SJSA1 (cell line): Measurements from ENCODE around the gene PSMC3IP. TPM values are rescaled to one million over a fixed set of nuclear protein-coding genes. Genes with fewer than 3 reads are reported as not detected.

Source experiments
- DNase-seq, 2 experiments: peaks; one replicate each; pipeline ENCODE4 v3.0.0-alpha.2; 2015 to 2020; ENCODE audit warnings: low spot score in 2 of 2, low read depth in 1 of 2
- H3K27ac ChIP-seq: fragments of 250-450 bp; sonication (Bioruptor Pico); 2 replicates; pipeline ENCODE4 v1.5.1; 2020; ENCODE audit warnings: mild to moderate bottlenecking, moderate library complexity
- H3K27me3 ChIP-seq: fragments of 250-450 bp; sonication (Bioruptor Pico); replicated peaks from 2 replicates; pipeline ENCODE4 v1.5.1; 2020; ENCODE audit warnings: mild to moderate bottlenecking, moderate library complexity
- H3K36me3 ChIP-seq: fragments of 250-450 bp; sonication (Bioruptor Pico); 2 replicates; pipeline ENCODE4 v1.5.1; 2020; ENCODE audit warnings: mild to moderate bottlenecking
- H3K4me1 ChIP-seq: fragments of 250-450 bp; sonication (Bioruptor Pico); replicated peaks from 2 replicates; pipeline ENCODE4 v1.6.1; 2021; ENCODE audit warnings: mild to moderate bottlenecking
- H3K4me3 ChIP-seq: fragments of 250-450 bp; sonication (Bioruptor Pico); 2 replicates; pipeline ENCODE4 v1.5.1; 2020; ENCODE audit warnings: mild to moderate bottlenecking
- H3K9me3 ChIP-seq: fragments of 250-450 bp; sonication (Bioruptor Pico); replicated peaks from 2 replicates; pipeline ENCODE4 v1.5.1; 2020; ENCODE audit warnings: mild to moderate bottlenecking
- total RNA-seq: library from RNA; depleted of rRNA; stranded (reverse); fragments of >200 nt; shearing (Covaris generic); gene quantifications from 2 replicates; pipeline ENCODE4 v1.2.3, GENCODE V29; 2014; rRNA removed

Gene PSMC3IP
- total RNA-seq, 1 experiment from 2014 or later = 22.3 TPM

- peak overlapping the region; percentile 53 for H3K4me3 ChIP-seq
- peak in 1 of 2 experiments; percentile 46 for DNase-seq
- no peak overlapping the region for H3K27ac ChIP-seq
- no peaks in the 10 kb centered on the region for H3K27me3 ChIP-seq
- peaks cover 47% of the 10 kb centered on the region for H3K4me1 ChIP-seq
- no peaks in the 10 kb centered on the region for H3K9me3 ChIP-seq
- H3K36me3 ChIP-seq = no peaks in the 10 kb centered on the region; the same call in 1 of the 2 replicates
These were observed 45.8 kb downstream of the PSMC3IP start for GRCh38 chr17:42531455-42532354.

GRCh38 chr17:42530952-42531454 is 46.5 kb downstream of the PSMC3IP start:
- H3K36me3 ChIP-seq = no peaks in the 10 kb centered on the region; the same call in 1 of the 2 replicates
- H3K27ac ChIP-seq = no peak overlapping the region
- H3K27me3 ChIP-seq = no peaks in the 10 kb centered on the region
- DNase-seq = no peak
- no peak overlapping the region for H3K4me3 ChIP-seq
- no peaks in the 10 kb centered on the region for H3K9me3 ChIP-seq
- peaks cover 47% of the 10 kb centered on the region for H3K4me1 ChIP-seq

- Histone ChIP-seq H3K4me3 (no peak overlapping the region), H3K27ac (no peak overlapping the region), H3K36me3 (no peaks in the 10 kb centered on the region), H3K27me3 (no peaks in the 10 kb centered on the region), H3K9me3 (no peaks in the 10 kb centered on the region), H3K4me1 (peaks cover 43% of the 10 kb centered on the region)
- DNase-seq = no peak
These were observed 48.5 kb downstream of the PSMC3IP start for GRCh38 chr17:42529061-42529460.

DNA sequence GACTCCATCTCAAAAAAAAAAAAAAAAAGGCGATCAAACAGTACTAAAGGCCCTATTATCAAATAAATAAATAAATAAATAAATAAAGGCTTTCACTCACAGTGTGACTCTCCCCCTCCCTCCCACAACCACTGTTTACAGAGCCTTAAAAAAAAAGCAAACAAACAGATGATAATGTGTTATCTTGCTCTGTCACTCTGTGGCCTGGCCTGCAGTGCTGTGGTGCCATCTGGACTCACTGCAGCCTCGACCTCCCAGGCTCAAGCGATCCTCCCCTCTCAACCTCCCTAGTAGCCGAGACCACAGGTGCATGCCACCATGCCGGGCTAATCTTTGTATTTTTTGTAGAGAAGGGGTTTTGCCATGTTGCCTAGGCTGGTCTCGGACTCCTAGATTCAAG is 49.6 kb downstream of the PSMC3IP start:
- no peak for DNase-seq
- Histone ChIP-seq H3K27me3 (no peaks in the 10 kb centered on the region), H3K36me3 (no peaks in the 10 kb centered on the region), H3K27ac (no peak overlapping the region), H3K4me1 (peaks cover 43% of the 10 kb centered on the region), H3K4me3 (no peak overlapping the region), H3K9me3 (no peaks in the 10 kb centered on the region)

- Histone ChIP-seq H3K27me3 (no peaks in the 10 kb centered on the region), H3K4me1 (peaks cover 46% of the 10 kb centered on the region), H3K4me3 (no peak overlapping the region), H3K27ac (no peak overlapping the region), H3K36me3 (peaks cover 10% of the 10 kb centered on the region; the same call in 1 of the 2 replicates), H3K9me3 (no peaks in the 10 kb centered on the region)
- DNase-seq = no peak
These were observed 51.5 kb downstream of the PSMC3IP start for GRCh38 chr17:42526031-42526444.

GRCh38 chr17:42525221-42525620 is 52.3 kb downstream of the PSMC3IP start:
- Histone ChIP-seq H3K36me3 (peaks cover 10% of the 10 kb centered on the region; the same call in 1 of the 2 replicates), H3K9me3 (no peaks in the 10 kb centered on the region), H3K27ac (no peak overlapping the region), H3K4me3 (no peak overlapping the region), H3K4me1 (peaks cover 48% of the 10 kb centered on the region), H3K27me3 (no peaks in the 10 kb centered on the region)
- no peak for DNase-seq

GRCh38 chr17:42522798-42523278 is 54.7 kb downstream of the PSMC3IP start:
- no peak overlapping the region for H3K4me3 ChIP-seq
- H3K27ac ChIP-seq = no peak overlapping the region
- peaks cover 11% of the 10 kb centered on the region for H3K36me3 ChIP-seq
- no peaks in the 10 kb centered on the region for H3K27me3 ChIP-seq
- H3K9me3 ChIP-seq = no peaks in the 10 kb centered on the region
- H3K4me1 ChIP-seq = peaks cover 67% of the 10 kb centered on the region
- no peak for DNase-seq

Other genes starting within 250 kb of the PSMC3IP start
- gene STAT3, start 189.3 kb downstream of the PSMC3IP start, total RNA-seq = 41.1 and 65.8 TPM in 2 replicates
- 319 and 331 TPM in 2 replicates for gene CAVIN1, start 154.5 kb downstream of the PSMC3IP start, total RNA-seq
- gene ATP6V0A1, start 118.9 kb downstream of the PSMC3IP start, total RNA-seq = 11.8 and 14.8 TPM in 2 replicates
- 16.2 and 26.8 TPM in 2 replicates for gene NAGLU, start 41.5 kb downstream of the PSMC3IP start, total RNA-seq
- gene HSD17B1, start 24.8 kb downstream of the PSMC3IP start, total RNA-seq = 0.13 and 1.5 TPM in 2 replicates
- 10.2 and 15.4 TPM in 2 replicates for gene COASY, start 15.6 kb downstream of the PSMC3IP start, total RNA-seq
- gene MLX, start 10.6 kb downstream of the PSMC3IP start, total RNA-seq = 20.1 and 35.0 TPM in 2 replicates
- 27.0 and 30.4 TPM in 2 replicates for gene RETREG3, start 31.6 kb upstream of the PSMC3IP start, total RNA-seq
- gene TUBG1, start 32.0 kb upstream of the PSMC3IP start, total RNA-seq = 45.5 and 81.4 TPM in 2 replicates
- 0.92 and 3.5 TPM in 2 replicates for gene TUBG2, start 81.6 kb upstream of the PSMC3IP start, total RNA-seq
- 3.8 and 8.8 TPM in 2 replicates for gene PLEKHH3, start 99.3 kb upstream of the PSMC3IP start, total RNA-seq
- gene CCR10, start 104.1 kb upstream of the PSMC3IP start, total RNA-seq = not detected in 2 replicates
- gene CNTNAP1, start 104.8 kb upstream of the PSMC3IP start, total RNA-seq = 0.34 and 1.1 TPM in 2 replicates
- 5.2 and 16.3 TPM in 2 replicates for gene EZH1, start 167.3 kb upstream of the PSMC3IP start, total RNA-seq
- gene RAMP2, start 183.5 kb upstream of the PSMC3IP start, total RNA-seq = not detected in 2 replicates
- gene VPS25, start 195.7 kb upstream of the PSMC3IP start, total RNA-seq = 57.2 and 101 TPM in 2 replicates
- 0.25 TPM in 1 of 2 replicates, not detected in the other for gene WNK4, start 202.9 kb upstream of the PSMC3IP start, total RNA-seq
- 85.0 and 110 TPM in 2 replicates for gene COA3, start 221.0 kb upstream of the PSMC3IP start, total RNA-seq
- gene CNTD1, start 221.1 kb upstream of the PSMC3IP start, total RNA-seq = 0.18 TPM in 1 of 2 replicates, not detected in the other
- 69.9 and 87.8 TPM in 2 replicates for gene BECN1, start 246.6 kb upstream of the PSMC3IP start, total RNA-seq